ENCODE data around the gene KRT35. TPM values are rescaled to one million over a fixed set of nuclear protein-coding genes. Genes with fewer than 3 reads are reported as not detected.

KRT35 gene
- total and polyA plus RNA-seq, 2 experiments from 2014 or later: not detected

- TF ChIP-seq EZH2phosphoT487 (IDR thresholded peaks at IDR 0.05; ENCODE audit: insufficient read depth, low read depth) (no peak), EZH2 (IDR thresholded peaks at IDR 0.05; ENCODE audit: insufficient read depth, poor library complexity, severe bottlenecking) (peak; percentile 52)
- Histone ChIP-seq H3K9me3 (ENCODE audit: low read depth) (no peaks in the 10 kb centered on the region), H3K36me3 (ENCODE audit: low read depth) (no peaks in the 10 kb centered on the region), H4K20me1 (ENCODE audit: insufficient read depth) (no peaks in the 10 kb centered on the region), H3K27ac (no peak overlapping the region), H3K27me3 (replicated peaks; ENCODE audit: insufficient read depth) (no peaks in the 10 kb centered on the region; the same call in 1 of the 2 replicates), H3K9ac (peak overlapping the region; percentile 48), H3K4me3 (peak overlapping the region; percentile 67), H2AFZ (peak overlapping the region; percentile 73), H3K9me2 (ENCODE audit: insufficient read depth) (no peaks in the 10 kb centered on the region), H3F3A (ENCODE audit: insufficient read depth) (0 out of 2 replicates have a peak, but pooled peaks cover 6% of the 10 kb centered on the region), H3K4me2 (ENCODE audit: unreplicated experiment) (peak overlapping the region; percentile 44), H3K79me2 (ENCODE audit: insufficient read depth) (no peaks in the 10 kb centered on the region), H3K4me1 (ENCODE audit: insufficient read depth) (peaks cover 25% of the 10 kb centered on the region)
- DNase-seq: peak; percentile 19
- WGBS, 2 experiments (ENCODE audit: low coverage in 1 of 2, low lambda C conversion rate in 2 of 2, missing lambda C conversion rate in 2 of 2): 17 to 21% methylated on average over 29 to 62 of the region's 62 CpGs
- in situ Hi-C loops (cut with MboI): no loop called here
These were observed 46.4 kb upstream of the KRT35 start for GRCh38 chr17:41527063-41528023.

DNA sequence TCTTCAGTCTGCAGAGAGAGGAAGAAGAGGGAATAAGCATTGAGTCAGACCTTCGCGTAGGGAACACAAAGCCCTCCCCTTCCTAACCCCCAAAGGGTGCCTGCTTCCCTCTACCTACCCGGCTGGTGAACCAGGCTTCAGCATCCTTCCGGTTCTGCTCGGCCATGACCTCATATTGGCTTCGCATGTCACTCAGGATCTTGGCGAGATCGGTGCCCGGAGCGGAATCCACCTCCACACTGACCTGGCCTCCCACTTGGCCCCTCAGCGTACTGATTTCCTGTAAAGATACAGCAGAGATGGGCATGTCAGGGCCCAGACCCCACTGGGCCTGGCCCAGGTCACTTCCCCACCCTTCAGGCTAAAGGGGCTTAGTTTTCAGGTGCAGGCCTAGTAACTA is 43.3 kb upstream of the KRT35 start:
- Histone ChIP-seq H3K36me3 (ENCODE audit: low read depth) (no peaks in the 10 kb centered on the region), H3K9ac (no peak overlapping the region), H3K9me2 (ENCODE audit: insufficient read depth) (no peaks in the 10 kb centered on the region), H3K9me3 (ENCODE audit: low read depth) (no peaks in the 10 kb centered on the region), H3K4me3 (no peak overlapping the region), H3K27me3 (replicated peaks; ENCODE audit: insufficient read depth) (no peaks in the 10 kb centered on the region; the same call in 1 of the 2 replicates), H3F3A (ENCODE audit: insufficient read depth) (0 out of 2 replicates have a peak, but pooled peaks cover 6% of the 10 kb centered on the region), H4K20me1 (ENCODE audit: insufficient read depth) (no peaks in the 10 kb centered on the region), H3K27ac (no peak overlapping the region), H3K4me2 (ENCODE audit: unreplicated experiment) (no peak overlapping the region), H3K79me2 (ENCODE audit: insufficient read depth) (no peaks in the 10 kb centered on the region), H2AFZ (no peak overlapping the region), H3K4me1 (ENCODE audit: insufficient read depth) (peaks cover 20% of the 10 kb centered on the region)
- in situ Hi-C loops (cut with MboI): no loop called here
- TF ChIP-seq EZH2phosphoT487 (IDR thresholded peaks at IDR 0.05; ENCODE audit: insufficient read depth, low read depth): no peak
- no peak for TF ChIP-seq EZH2 (IDR thresholded peaks at IDR 0.05; ENCODE audit: insufficient read depth, poor library complexity, severe bottlenecking)
- no peak for DNase-seq
- WGBS, 2 experiments (ENCODE audit: low coverage in 1 of 2, low lambda C conversion rate in 2 of 2, missing lambda C conversion rate in 2 of 2): 94 to 97% methylated on average over 11 of the region's 11 CpGs

- H3K4me2 ChIP-seq (ENCODE audit: unreplicated experiment): no peak overlapping the region
- 86 to 92% methylated on average over 19 of the region's 19 CpGs for WGBS, 2 experiments (ENCODE audit: low coverage in 1 of 2, low lambda C conversion rate in 2 of 2, missing lambda C conversion rate in 2 of 2)
- H3K4me1 ChIP-seq (ENCODE audit: insufficient read depth): peaks cover 17% of the 10 kb centered on the region
- in situ Hi-C loops (cut with MboI): no loop called here
- H3K9ac ChIP-seq: no peak overlapping the region
- no peaks in the 10 kb centered on the region for H3K9me3 ChIP-seq (ENCODE audit: low read depth)
- no peaks in the 10 kb centered on the region for H3K9me2 ChIP-seq (ENCODE audit: insufficient read depth)
- TF ChIP-seq EZH2phosphoT487 (IDR thresholded peaks at IDR 0.05; ENCODE audit: insufficient read depth, low read depth) (no peak), EZH2 (IDR thresholded peaks at IDR 0.05; ENCODE audit: insufficient read depth, poor library complexity, severe bottlenecking) (no peak)
- no peaks in the 10 kb centered on the region for H4K20me1 ChIP-seq (ENCODE audit: insufficient read depth)
- no peak overlapping the region for H3K4me3 ChIP-seq
- H3F3A ChIP-seq (ENCODE audit: insufficient read depth): 0 out of 2 replicates have a peak, but pooled peaks cover 6% of the 10 kb centered on the region
- H3K27me3 ChIP-seq (replicated peaks; ENCODE audit: insufficient read depth): no peaks in the 10 kb centered on the region; the same call in 1 of the 2 replicates
- no peaks in the 10 kb centered on the region for H3K36me3 ChIP-seq (ENCODE audit: low read depth)
- H2AFZ ChIP-seq: no peak overlapping the region
- no peak overlapping the region for H3K27ac ChIP-seq
- no peak for DNase-seq
- no peaks in the 10 kb centered on the region for H3K79me2 ChIP-seq (ENCODE audit: insufficient read depth)
These were observed 42.8 kb upstream of the KRT35 start for GRCh38 chr17:41523787-41524186.

GRCh38 chr17:41523225-41523593 is 42.3 kb upstream of the KRT35 start:
- 74 to 85% methylated on average over 4 of the region's 4 CpGs for WGBS, 2 experiments (ENCODE audit: low coverage in 1 of 2, low lambda C conversion rate in 2 of 2, missing lambda C conversion rate in 2 of 2)

More at GRCh38 chr17:41523225-41523593, 42.3 kb upstream of the KRT35 start:
- peaks cover 17% of the 10 kb centered on the region for H3K4me1 ChIP-seq (ENCODE audit: insufficient read depth)
- H4K20me1 ChIP-seq (ENCODE audit: insufficient read depth): no peaks in the 10 kb centered on the region
- no peak overlapping the region for H2AFZ ChIP-seq
- H3F3A ChIP-seq (ENCODE audit: insufficient read depth): 0 out of 2 replicates have a peak, but pooled peaks cover 6% of the 10 kb centered on the region
- no peak overlapping the region for H3K9ac ChIP-seq
- no peak overlapping the region for H3K27ac ChIP-seq
- no peak for TF ChIP-seq EZH2phosphoT487 (IDR thresholded peaks at IDR 0.05; ENCODE audit: insufficient read depth, low read depth)
- no peak for TF ChIP-seq EZH2 (IDR thresholded peaks at IDR 0.05; ENCODE audit: insufficient read depth, poor library complexity, severe bottlenecking)
- no peak overlapping the region for H3K4me3 ChIP-seq
- H3K4me2 ChIP-seq (ENCODE audit: unreplicated experiment): no peak overlapping the region
- H3K27me3 ChIP-seq (replicated peaks; ENCODE audit: insufficient read depth): no peaks in the 10 kb centered on the region; the same call in 1 of the 2 replicates
- H3K79me2 ChIP-seq (ENCODE audit: insufficient read depth): no peaks in the 10 kb centered on the region
- no peak for DNase-seq
- in situ Hi-C loops (cut with MboI): no loop called here
- H3K9me2 ChIP-seq (ENCODE audit: insufficient read depth): no peaks in the 10 kb centered on the region
- H3K9me3 ChIP-seq (ENCODE audit: low read depth): no peaks in the 10 kb centered on the region
- no peaks in the 10 kb centered on the region for H3K36me3 ChIP-seq (ENCODE audit: low read depth)
